ENCODE results near the gene BRAF.
"Not testable (repeated sequence)": the region's sequence is repeated elsewhere in the genome, so short reads cannot be mapped to it uniquely, and the experiment has no call there.

DNA sequence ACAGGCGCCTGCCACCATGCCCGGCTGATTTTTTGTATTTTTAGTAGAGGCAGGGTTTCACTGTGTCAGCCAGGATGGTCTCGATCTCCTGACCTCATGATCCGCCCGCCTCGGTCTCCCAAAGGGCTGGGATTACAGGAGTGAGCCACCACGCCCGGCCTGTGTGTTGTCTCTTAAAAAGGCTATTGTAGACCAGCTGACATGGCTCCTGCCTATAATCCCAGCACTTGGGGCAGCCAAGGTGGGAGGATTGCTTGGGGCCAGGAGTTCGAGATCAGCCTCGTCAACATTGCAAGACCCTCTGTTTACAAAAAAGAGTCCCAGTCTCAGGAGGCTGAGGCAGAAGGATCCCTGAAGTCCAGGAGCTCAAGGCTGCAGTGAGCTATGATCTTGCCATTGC, 230.9 kb downstream of the BRAF start:
- TF ChIP-seq, protein P1, sequence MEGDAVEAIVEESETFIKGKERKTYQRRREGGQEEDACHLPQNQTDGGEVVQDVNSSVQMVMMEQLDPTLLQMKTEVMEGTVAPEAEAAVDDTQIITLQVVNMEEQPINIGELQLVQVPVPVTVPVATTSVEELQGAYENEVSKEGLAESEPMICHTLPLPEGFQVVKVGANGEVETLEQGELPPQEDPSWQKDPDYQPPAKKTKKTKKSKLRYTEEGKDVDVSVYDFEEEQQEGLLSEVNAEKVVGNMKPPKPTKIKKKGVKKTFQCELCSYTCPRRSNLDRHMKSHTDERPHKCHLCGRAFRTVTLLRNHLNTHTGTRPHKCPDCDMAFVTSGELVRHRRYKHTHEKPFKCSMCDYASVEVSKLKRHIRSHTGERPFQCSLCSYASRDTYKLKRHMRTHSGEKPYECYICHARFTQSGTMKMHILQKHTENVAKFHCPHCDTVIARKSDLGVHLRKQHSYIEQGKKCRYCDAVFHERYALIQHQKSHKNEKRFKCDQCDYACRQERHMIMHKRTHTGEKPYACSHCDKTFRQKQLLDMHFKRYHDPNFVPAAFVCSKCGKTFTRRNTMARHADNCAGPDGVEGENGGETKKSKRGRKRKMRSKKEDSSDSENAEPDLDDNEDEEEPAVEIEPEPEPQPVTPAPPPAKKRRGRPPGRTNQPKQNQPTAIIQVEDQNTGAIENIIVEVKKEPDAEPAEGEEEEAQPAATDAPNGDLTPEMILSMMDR (IDR thresholded peaks at IDR 0.05; ENCODE audit: low read depth, low read length), result not testable (repeated sequence)
- TF ChIP-seq, protein P2, sequence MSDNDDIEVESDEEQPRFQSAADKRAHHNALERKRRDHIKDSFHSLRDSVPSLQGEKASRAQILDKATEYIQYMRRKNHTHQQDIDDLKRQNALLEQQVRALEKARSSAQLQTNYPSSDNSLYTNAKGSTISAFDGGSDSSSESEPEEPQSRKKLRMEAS (IDR thresholded peaks at IDR 0.05; ENCODE audit: low read depth, low read length), result not testable (repeated sequence)
